HL-60/S4 (cell line): ENCODE results near the gene BAIAP3.

Experiments used
- in situ Hi-C: fragments of 300-500 bp; cut with MboI; formaldehyde crosslinking; loops from 2 replicates; pipeline ENCODE4 v1.14.3; 2022; ENCODE audit warnings: low sequenced_read_pairs

BAIAP3 gene

DNA sequence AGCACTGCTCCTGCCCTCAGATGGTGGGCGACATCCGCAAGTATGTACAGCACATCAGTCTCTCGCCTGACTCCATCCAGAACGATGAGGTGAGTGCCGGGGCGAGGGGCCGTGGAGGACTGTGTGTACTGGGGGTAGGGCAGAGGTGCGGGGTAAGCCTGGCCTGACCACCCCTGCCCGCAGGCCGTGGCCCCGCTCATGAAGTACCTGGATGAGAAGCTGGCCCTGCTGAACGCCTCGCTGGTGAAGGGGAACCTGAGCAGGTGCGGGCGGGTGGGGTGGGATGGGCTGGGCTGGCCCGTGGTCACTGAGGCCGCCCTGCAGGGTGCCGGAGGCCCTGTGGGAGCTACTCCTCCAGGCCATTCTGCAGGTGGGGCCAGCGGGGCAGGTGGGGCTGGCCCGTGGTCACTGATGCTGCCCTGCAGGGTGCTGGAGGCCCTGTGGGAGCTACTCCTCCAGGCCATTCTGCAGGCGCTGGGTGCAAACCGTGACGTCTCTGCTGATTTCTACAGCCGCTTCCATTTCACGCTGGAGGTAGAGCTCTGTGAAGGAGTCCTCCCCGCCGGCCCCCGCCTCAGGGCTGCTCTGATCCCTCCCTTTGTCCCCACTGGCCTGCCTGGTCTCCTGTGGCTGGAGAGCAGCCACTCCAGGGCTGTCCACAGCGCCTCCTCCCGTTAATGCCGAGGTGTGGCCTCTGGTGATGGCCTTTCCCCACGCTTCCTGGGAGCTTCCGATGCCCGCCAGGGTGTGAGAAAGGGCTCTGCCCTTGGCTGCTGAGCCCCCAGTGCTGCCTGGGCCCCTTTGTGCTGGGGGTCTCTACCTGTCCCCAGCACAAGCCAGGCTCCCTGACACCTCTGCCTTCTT, 13.2 kb downstream of the BAIAP3 start:
- in situ Hi-C loops: no loop called here

DNA sequence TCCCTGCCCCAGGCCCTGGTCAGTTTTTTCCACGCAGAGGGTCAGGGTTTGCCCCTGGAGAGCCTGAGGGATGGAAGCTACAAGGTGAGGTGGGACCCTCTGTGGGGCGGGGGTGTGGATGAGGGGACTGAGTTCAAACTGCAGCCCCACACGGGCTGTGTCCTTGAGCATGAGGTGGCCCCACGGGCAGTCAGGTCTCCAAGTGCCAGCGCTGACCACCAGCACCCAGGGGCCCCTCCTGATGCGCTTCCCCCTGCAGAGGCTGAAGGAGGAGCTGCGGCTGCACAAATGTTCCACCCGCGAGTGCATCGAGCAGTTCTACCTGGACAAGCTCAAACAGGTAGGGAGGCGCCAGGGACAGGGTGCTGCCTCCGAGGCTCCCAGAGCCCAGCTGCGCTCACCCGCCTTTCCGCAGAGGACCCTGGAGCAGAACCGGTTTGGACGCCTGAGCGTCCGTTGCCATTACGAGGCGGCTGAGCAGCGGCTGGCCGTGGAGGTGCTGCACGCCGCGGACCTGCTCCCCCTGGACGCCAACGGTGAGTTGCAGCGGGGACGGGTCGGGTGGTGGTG, 13.9 kb downstream of the BAIAP3 start:
- in situ Hi-C loops: no loop called here

DNA sequence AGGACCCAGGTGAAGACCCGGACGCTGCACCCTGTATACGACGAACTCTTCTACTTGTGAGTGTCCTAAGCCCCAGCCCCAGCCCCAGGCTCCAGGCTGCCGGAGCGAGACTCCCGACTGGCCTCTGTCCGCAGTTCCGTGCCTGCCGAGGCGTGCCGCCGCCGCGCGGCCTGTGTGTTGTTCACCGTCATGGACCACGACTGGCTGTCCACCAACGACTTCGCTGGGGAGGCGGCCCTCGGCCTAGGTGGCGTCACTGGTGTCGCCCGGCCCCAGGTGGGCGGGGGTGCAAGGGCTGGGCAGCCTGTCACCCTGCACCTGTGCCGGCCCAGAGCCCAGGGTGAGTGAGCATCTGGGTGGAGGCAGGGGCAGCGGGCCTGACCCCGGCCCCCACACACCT, 14.5 kb downstream of the BAIAP3 start:
- in situ Hi-C loops: no loop called here

DNA sequence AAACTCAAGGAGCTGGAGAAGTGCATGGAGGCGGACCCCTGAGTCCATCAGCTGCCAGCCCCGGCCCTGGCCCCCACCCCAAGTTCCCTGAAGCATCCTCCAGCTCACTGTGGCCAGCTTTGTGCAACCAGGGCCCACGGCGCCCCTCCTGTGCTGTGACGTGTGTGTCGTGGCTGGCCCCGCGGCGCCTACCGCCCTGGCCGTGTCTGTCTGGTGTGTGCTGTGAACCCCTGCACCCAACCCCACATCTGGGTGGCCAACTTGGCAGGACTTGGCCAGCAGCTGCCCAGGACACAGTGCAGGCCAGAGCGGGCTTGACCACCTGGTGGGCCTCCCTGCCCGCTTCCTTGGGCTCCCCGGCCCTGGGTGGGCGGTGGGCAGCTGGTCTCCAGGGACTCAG, 15.0 kb downstream of the BAIAP3 start:
- in situ Hi-C loops: no loop called here

DNA sequence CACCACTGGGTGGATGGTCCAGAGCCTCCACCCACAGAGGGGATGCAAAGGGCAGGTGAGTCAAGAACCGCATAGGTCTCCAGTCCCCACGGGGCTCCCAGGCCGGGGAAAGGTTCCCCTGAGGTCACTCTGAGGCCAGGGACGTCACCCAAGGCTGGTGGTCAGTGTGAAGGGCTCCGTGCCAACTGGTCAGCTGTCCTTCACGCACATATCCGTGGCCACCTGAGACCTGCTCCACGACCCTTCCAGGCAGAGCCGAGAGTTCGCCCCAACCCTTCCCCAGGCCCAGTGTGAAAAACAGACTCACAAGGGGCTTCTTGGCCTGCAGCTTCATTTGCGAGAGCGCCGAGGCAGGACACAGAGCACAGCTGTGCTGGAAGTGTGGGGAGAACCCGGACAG, 15.5 kb downstream of the BAIAP3 start:
- in situ Hi-C loops: no loop called here

DNA sequence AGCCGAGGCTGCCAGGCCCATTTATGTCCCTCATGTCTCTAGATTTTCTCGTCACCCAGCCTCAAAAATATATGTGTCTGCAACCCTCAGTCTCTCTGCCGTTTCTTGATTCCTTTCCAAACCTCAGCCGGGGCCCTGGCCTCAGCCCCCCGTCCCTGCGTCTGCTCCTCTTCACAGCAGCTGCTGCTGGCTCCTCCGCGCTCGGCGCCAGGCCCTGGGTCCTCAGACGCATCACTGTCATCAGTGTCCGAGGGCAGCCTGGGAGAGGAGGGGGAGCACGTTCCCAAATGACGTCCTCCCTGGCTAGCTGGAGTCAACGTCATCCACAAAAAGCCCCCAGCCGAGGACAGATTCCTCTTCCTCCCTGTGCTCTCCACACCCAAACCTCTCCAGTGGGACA, 15.9 kb downstream of the BAIAP3 start:
- in situ Hi-C loops: no loop called here

DNA sequence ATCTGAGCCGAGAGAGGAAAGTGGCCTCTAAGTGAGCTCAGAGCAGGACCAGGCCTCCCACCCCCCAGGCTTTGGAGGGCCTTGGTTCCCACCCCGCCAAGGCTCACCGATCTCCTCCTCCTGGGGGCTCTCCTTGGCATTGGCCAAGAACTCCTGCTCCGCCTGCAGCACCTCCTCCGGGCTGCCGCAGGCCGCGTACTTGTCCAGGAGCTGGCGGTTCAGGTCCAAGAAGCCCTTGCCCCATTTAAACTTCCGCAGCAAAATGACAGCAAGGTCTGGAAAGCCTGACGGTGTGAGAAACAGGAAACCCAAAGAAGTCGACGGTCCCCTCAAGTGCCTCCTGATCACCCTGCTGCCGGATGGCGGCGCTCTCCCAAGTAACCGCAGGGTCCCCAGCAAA, 16.5 kb downstream of the BAIAP3 start:
- in situ Hi-C loops: no loop called here

DNA sequence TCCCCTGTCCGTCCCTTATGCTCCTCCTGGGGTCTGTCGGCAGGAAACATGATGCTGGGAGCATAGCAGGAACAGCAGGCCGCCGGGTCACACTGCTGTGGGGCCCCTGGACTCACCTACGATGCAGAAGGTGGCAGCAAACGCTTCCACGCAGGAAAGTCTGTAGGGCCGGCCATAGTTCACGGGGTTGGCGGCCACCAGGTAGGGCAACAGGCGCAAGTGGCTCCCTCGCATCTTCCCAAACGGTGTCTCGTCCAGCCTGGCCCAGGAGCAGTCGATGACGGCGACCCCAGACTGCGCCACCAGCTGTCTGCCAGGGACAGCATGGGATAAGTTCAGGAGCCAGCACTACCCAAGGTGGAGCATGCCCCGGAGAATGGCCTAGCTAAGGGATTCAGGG, 17.2 kb downstream of the BAIAP3 start:
- in situ Hi-C loops: no loop called here

DNA sequence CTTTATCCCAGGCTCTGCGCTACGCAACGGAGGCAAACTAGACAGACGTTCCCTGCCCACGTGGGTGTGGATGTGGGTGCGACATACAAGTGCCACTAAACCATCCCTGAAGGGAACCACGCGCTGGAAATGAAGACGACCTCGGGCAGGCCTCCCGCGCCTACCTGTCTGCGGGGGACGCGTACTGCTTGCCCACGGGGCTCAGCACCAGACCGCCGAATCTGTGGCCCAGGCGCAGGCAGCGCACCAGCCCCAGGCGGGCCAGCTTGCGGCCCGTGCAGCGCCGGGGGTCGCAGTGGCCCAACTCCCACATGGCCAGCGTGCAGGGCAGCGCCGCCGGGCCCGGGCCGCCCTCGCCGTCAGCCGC, 17.8 kb downstream of the BAIAP3 start:
- in situ Hi-C loops: no loop called here

DNA sequence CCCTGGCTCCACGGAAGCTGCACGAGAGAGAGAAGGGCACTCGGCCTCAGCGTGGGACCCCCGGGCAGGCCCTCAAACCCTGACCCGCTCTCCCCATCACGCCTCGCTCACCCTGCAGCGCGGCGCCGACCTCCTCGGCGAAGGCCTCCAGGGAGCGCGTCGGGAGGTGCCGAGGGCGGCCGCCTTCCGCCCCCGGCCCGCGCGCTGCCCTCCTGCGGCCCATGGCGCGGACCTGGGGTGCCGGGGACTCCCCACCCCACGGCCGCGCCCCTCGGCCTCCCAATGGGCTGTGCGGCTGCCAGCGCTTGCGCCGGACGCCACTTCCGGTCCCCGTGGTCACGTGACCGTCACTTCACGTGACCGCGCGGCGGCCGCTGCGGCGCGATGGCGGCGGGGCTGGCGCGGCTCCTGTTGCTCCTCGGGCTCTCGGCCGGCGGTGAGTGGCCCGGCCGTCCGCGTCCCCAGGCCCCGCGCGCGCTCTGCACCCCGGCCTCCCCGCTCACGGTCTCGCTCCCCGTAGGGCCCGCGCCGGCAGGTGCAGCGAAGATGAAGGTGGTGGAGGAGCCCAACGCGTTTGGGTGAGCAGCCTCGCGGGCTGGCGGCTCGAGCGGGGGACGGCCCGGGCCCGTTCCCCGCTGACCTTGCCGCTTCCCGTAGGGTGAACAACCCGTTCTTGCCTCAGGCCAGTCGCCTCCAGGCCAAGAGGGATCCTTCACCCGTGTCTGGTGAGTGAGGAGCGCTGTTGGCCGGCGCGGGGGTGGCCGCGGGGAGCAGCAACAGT, 18.3 kb downstream of the BAIAP3 start, which contains the start of the genes GNPTG and TSR3:
Gene GNPTG (plus strand): TSS at position 350 of the 781 bp plus-strand sequence. CDS start 35 bp downstream, at position 385.
Gene TSR3 (minus strand): TSS at position 297 of the 781 bp plus-strand sequence. CDS start 74 bp downstream, at position 223.
- in situ Hi-C loops: no loop called here

DNA sequence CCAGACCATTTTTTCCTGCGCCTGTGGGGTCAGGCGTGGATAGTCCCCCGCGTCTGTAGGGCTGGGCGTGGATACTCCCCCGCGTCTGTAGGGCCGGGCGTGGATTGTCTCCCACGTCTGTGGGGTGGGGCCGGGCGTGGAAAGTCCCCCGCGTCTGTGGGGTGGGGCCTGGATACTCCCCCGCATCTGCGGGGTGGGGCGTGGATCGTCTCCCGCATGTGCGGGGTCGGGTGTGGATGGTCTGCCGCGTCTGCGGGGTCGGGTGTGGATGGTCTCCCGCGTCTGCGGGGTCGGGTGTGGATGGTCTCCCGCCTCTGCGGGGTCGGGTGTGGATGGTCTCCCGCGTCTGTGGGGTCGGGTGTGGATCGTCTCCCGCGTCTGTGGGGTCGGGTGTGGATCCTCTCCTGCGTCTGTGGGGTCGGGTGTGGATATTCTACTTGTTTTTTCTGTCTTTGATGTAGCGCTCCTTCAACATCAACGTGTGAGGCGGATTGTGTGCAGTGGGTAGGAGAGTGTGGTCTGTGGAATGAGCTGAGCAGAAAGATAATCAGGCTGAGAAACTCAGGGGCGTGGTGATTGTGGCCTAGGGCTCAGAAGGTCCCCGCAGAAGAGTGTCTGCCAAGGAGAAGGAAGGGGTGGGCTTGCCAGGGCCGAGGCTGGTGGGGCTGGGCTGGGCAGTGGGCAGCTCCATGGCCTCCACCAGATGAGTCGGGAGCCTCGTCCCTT, 21.5 kb downstream of the BAIAP3 start:
- in situ Hi-C loops: no loop called here

DNA sequence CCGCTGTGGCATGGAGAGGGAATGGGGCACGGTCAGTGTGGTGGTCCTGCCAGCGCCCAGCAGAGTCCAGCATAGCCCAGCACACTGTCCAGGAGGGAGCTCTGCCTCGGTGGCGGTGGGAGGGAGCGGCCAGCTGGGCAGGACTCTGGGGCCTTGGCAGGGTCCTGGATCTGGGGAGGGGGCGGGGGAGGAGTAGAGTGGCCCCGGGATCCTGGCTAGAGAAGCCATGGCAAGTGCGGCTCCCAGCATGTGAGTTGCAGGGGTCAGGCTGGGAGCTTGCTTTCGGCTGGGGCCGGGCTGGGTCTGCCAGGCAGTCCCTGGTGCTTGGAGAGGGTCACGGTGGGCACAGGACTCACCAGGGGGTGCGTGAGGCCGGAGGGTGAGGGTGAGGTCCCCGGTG, 22.1 kb downstream of the BAIAP3 start:
- in situ Hi-C loops: no loop called here

DNA sequence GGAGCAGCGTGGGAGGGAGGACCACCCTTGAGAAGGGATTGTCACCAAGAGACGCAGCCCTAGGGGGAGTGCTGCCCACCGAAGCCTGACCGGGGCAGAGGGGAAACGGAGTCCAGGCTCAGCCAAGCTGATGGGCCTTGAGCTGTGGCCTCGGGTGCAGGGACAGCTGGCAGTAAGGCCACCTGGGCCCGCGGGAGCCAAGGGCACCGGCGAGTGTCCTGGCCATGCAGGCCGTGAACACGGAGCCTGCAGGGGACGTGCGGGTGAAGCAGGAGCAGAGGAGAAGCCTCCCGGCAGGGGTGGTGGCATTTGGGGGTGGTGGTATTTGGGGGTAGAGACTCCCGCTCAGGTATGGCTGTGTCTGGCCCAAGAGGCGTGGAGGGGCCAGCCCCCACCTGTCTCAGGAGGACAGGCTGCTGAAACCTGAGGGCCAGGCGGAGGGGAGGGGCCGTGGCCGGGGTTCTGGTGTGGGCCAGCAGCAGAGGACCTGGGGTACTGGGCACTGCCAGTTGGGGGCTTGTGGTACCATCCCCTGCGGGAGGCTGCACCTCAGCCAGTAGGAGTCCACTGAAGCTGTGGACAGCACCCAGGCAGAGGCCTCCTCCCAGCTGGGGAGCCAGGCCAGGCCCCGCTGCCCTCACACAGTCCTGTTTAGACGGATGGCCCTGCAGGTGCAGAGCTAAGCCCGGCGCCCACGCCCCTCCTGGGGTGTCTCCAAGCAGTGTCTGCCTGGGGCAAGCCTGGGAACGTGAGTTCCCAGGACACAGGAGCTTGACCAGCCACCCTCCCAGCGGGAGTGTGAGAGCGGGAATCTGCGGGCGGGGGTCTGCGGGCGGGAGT, 22.8 kb downstream of the BAIAP3 start:
- in situ Hi-C loops: no loop called here

DNA sequence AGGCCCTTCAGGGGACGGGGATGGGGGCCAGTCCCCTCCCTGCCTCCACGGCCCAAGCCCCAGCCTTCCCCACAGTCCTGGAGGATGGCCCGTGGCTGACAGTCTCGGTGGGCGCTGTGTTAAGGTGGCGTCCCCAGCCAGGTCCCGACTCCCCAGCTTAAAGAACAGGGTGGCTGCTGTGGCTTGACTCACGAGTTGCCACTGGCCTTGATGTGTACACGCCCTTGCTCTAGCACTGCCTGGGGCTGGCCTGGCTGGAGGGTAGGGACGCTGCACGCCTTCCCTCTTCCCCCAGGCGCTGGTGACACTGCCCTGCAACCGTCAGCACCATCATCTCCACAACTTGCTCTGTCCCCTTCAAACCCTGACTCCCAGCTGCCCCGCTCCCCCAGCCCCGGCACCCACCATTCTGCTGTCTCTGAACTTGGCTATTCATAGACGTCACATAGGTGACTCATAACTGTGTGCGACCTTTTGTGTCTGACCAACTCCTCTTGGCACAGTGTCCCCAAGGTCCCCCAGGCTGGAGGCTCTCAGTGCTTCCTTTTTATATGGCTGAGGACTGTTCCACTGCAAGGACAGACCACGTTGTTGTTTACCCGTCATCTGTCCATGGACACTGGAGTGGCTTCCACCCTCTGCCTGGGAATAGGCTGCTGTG, 24.6 kb downstream of the BAIAP3 start:
- in situ Hi-C loops: no loop called here

DNA sequence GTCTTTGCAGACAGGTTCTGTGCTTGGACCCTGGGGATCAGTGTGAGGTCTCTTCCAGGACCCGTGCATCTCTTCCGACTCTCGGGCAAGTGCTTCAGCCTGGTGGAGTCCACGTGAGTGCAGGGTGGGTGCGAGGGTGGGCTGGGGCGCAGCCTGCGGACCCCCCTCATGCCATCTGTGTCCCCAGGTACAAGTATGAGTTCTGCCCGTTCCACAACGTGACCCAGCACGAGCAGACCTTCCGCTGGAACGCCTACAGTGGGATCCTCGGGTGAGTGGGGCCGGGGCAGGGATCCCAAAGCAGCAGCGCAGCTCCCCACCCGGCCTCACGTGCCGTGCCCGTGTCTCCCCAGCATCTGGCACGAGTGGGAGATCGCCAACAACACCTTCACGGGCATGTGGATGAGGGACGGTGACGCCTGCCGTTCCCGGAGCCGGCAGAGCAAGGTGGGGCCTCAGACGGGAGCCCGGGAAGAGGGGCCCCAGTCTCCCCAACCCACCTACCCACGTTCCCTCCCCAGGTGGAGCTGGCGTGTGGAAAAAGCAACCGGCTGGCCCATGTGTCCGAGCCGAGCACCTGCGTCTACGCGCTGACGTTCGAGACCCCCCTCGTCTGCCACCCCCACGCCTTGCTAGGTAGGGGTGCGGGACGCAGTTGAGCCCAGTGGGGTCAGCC, 28.4 kb downstream of the BAIAP3 start:
- in situ Hi-C loops: no loop called here

DNA sequence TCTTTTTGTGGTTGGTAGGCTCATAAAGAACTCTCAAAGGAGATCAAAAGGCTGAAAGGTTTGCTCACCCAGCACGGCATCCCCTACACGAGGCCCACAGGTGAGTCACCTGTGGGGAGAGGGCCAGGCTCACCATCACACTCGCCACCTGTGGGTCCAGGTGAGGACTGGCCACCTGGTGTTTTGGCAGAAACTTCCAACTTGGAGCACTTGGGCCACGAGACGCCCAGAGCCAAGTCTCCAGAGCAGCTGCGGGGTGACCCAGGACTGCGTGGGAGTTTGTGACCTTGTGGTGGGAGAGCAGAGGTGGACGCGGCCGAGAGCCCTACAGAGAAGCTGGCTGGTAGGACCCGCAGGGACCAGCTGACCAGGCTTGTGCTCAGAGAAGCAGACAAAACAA, 29.4 kb downstream of the BAIAP3 start:
- in situ Hi-C loops: no loop called here

DNA sequence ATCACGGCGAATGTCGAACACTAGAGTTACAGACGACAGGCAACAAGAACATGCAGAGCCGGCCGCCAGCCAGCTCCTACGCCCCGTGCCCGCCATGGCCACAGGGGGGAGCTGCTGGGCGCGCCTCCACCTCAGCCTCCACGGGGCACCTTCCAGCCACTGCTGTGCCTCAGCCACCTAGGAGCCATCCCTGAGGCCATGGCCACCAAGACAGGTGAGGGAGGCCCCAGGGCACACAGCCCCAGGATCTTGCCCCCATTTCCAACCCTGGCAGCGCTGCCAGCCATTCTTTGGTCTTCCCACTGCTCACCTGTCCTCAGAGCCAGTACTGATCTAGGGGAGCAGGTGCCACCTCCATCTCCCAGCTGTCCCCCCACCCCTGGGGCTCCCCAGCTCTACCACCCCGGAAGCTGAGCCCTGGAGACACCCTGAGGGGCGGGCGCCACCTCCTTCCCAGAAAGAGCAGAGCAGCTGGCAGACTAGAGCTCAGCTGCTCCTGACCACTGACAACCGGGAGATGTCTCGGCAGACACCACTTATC, 30.1 kb downstream of the BAIAP3 start:
- in situ Hi-C loops: no loop called here

DNA sequence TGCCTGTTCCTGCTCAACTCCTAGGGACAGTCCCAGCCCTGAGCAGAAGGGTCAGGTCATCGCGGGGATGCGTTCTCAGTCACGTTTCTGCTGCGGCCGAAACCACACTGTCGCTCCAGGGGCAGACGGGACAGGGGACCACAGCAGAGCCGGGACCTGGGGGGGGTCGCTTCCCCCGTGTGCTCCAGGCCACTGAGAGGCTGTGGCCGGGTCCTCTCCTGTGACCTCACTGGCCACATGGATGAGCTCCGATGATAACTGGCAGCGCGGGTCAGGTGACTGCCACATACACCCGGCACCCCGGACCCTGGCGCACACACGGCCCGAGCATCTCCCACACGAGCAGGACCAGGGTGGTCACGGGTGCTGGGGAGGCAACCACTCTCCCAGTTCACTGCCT, 31.1 kb downstream of the BAIAP3 start:
- in situ Hi-C loops: no loop called here
